T-helper 2 cell (primary cell): ENCODE data around the gene CCL17.
"Not testable (repeated sequence)": the region's sequence is repeated elsewhere in the genome, so short reads cannot be mapped to it uniquely, and the experiment has no call there.

ENCODE experiments used
- DNase-seq, 5 experiments: peaks; one replicate each; pipeline versions ENCODE4 v3.0.0 to v3.0.0-alpha.2; 2012 to 2022

Gene CCL17

DNA sequence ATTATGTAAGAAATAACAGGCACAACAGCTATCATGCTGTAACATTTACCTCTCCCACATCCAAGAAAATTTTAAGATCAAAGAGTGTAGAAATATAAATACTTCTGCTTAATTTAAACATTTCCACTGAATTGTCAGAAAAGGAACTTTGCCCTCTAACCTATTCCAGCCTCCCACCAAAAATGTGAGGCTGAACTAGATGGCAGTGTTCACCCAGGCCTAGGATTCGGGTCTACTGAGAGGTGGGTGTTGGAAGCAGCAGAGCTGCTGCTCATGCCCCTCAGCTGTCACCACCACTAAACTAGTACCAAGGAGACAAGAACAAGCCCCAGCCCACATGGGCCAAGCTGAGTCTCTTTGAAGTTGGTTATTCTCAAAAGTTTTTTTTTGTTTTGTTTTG is 31.3 kb downstream of the CCL17 start:
- DNase-seq, result no peak

- not testable (repeated sequence) for DNase-seq
Measured at GRCh38 chr16:57439947-57440346, 35.4 kb downstream of the CCL17 start.

DNA sequence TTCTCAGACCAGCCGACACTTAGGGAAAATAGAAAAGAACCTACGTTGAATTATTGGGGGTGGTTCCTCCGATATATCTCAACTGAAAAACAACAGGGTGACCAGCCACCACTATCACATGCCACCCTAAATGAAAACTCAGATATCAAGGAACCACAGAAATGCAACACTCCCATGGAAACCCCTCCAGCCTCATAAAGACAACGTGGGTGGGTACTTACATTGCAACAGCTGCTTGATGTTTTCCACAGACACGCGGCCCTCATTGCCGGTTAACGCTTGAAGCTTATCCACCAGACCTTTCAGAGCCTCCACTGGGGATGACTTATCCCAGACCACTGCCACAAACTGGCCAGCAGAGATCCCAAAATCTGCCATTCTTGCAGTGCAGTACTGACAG is 36.0 kb downstream of the CCL17 start:
- DNase-seq, result not testable (repeated sequence)

GRCh38 chr16:57444711-57445110 is 40.1 kb downstream of the CCL17 start:
- DNase-seq, result no peak

- DNase-seq, result no peak
Measured at GRCh38 chr16:57445510-57445909, 40.9 kb downstream of the CCL17 start.

GRCh38 chr16:57446531-57447185 is 42.1 kb downstream of the CCL17 start:
- DNase-seq, result peak in 2 of 5 experiments; percentile 10 to 40

DNA sequence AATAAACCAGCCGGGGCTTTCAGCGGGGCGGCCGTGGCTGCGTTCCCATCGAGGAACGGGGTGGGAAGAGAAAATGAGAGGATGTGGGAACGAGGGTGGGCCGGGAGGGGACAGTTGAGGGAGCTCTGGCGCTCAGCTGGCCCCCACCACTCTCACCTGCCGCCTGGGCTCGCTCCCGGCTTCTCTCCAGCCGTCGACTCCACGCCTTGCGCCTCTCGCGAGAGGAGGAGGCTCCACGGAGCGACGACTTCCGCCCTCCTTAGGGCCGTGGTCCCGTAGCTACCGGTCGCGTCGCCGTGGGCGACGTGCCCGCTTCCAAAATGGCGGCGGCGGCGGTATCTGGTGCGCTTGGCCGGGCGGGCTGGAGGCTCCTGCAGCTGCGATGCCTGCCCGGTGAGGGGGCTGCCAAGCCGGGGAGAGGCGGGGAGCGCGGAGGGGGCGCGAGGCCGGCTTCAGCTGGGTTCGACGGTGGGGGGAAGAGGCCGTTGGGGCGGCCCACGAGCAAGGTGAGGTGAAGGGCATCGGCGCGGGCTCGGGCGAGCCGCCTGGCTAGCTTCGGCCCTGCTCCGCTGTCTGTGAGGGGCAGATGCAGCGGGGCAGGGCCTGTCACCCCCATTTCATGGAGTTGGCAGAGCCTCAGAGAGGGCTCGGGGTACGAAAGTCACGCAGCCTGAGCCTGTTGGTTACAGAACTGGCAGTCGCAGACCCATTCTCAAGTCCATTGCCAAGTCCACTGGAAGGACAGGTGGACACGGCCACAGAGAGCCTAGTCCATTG is 42.8 kb downstream of the CCL17 start, which contains the start of the genes CIAPIN1 and COQ9:
Gene CIAPIN1 (minus strand): TSS at position 200 of the 777 bp plus-strand sequence. CDS start 6,457 bp downstream, outside the sequence.
Gene COQ9 (plus strand): TSS at position 294 of the 777 bp plus-strand sequence. CDS start 27 bp downstream, at position 321.
- peak; percentile 81 to 96 (median 88) for DNase-seq

DNA sequence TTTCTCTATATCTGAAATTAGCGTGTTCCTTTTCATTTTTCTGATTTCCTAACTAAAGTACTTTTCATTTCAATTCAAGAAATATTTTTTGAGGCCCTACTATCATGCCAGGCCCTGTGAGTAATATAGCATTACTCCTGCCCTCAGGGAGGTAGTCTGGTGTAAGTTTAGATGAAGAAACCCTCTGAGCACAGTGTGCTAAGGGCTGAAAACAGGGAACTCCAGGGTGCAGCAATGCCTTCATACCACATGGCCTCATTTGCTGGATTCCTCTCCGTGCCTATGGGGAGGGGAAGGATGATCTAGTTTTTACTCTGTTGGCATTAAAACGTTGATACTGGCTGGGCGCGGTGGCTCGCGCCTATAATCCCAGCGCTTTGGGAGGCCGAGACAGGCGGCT is 47.5 kb downstream of the CCL17 start:
- DNase-seq, result no peak

DNA sequence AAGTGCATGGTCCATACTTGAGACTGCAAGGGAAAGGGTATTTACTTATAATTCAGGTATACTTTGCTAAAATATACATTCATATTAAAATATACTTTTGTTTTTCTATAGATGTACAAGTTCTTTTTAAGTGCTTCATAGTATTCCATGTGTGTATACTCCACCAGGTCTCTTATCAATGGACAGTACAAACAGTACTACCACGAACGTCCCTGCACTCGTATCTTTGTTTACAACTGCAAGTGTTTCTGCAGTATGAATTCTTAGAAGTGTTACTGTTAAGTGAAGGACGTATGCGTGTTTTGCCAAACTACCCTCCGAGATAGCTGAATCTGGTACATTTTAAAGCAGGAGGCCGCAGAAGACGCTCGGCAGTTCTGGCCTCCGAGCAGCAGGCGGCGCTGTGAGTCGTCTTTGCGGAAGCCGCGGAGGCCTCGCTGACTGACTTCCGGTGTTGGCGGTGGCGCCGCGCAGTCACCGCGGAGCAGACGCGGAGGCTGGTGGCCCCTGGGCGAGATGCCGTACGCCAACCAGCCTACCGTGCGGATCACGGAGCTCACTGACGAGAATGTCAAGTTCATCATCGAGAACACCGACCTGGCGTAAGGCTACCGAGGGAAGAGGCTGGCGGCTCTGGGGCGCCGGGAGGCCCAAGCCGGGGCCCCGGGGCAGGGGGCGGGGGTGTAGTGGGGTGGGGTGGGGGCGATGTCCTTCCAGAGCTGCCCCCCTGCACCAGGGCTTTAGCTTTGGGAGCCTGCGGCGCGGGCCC is 57.8 kb downstream of the CCL17 start, which contains the start of gene POLR2C:
Gene POLR2C (plus strand): TSS at position 471 of the 769 bp plus-strand sequence. CDS start 46 bp downstream, at position 517.
- peak; percentile 81 to 94 (median 87) for DNase-seq

DNA sequence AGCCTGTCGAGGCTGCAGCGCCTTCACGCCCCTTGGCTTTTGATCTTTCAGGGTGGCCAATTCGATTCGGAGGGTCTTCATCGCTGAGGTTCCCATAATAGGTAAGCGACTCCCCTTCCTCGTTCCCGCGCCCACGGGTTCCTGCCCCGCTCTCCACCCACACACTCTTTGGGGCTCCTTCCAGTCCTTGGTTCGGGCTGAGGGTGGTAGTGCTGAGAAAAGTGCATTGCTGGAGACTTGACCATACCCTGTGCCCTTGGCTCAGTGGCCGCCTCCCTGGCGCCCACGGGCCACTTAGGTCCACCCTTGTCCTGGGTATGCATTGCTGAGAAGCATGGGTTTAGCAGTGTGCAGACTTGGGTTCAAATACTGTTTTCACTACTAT is 58.4 kb downstream of the CCL17 start:
- peak in 1 of 5 experiments; percentile 9 for DNase-seq

- DNase-seq, result no peak
Measured at GRCh38 chr16:57464523-57464922, 60.0 kb downstream of the CCL17 start.
